Brain pericyte (primary cell): ENCODE data around the gene PIM3.

Source experiments
- DNase-seq: peaks from one replicate; pipeline ENCODE4 v3.0.0-alpha.2; 2012; ENCODE audit warnings: low read depth, low spot score

Gene PIM3

DNA sequence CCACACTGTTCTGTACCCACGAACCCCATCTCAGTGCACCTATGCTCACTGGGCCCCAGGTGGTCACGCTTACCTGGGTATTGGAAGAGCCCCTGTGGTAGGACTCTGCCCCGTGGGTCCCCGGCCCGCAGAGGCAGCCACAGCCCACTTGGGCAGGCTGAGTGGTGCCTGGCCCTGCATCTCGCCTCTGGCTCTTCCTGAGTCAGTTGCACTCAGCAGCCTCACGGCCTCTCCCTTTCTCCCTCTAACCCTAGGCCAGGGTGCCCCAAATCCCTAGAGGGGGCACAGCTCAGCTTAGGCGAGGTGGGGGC lies 32.4 kb upstream of the PIM3 start:
- no peak for DNase-seq

DNA sequence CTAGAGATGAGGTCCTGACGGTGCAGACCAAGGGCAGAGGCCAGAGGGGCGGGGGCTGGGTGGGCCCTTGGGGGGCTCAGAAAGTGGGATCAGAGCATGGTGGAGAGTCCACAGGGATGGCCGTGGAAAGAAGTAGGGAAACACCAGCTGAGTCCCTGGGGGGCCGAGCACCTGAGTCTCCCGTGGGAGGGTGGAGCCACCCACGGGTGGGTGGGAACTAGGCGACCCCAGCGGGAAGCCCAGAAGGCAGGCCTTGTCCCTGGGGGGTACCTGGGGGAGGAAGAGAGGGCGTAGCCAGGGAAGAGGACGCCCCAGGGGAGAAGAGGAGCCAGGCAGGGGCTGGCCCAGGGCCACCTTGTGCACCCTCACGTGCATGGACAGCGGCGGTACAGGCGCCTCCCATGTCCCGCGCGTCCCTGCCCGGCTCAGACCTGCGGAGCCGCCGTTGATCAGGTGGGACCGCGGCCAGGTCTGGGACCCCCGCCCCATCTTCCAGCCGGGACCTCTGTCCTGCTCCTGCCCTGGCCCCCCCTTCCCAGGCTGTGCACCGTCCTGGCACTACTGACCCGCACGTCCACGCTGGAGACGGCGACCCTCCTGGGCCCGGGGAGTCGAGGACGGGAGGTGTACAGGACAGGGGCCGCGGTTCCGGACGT lies 31.9 kb upstream of the PIM3 start:
- DNase-seq: no peak

DNA sequence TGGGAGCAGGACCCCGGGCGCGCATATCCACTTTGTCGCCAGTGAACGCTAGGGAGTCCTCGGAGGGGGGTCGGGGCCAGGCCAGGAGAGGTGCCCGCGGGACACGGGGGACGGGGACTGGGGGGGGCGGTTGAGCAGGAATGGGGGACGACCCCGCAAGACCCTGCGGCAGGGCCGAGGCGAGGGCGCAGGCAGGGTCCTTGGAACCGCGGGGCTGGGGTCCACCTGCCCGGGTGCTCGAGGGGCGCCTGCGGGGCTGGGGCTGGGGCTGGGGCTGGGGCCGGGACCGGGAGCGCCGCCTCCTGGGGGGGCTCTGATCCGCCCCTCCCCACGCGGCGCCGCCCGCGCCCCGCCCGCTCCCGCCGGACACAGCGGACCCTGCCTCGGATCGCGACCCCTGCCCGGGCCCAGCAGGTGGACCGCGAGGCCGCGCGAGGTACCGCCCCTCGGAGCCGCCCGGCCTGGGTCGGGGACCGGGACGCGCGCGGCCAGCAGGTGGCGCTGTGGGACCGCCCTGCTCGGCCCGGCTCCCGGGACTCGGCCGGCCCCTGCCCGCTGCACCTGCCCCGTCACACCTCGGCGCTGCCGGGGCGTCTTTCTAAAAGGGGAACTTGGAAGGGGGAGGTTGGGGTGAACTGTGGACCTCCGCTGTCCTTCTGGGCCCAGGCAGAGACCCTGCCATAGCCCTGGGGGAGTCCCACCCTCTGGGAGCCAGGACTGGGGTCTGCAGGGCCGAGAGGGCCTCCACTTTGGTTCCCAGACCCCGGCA lies 31.2 kb upstream of the PIM3 start:
- no peak for DNase-seq

DNA sequence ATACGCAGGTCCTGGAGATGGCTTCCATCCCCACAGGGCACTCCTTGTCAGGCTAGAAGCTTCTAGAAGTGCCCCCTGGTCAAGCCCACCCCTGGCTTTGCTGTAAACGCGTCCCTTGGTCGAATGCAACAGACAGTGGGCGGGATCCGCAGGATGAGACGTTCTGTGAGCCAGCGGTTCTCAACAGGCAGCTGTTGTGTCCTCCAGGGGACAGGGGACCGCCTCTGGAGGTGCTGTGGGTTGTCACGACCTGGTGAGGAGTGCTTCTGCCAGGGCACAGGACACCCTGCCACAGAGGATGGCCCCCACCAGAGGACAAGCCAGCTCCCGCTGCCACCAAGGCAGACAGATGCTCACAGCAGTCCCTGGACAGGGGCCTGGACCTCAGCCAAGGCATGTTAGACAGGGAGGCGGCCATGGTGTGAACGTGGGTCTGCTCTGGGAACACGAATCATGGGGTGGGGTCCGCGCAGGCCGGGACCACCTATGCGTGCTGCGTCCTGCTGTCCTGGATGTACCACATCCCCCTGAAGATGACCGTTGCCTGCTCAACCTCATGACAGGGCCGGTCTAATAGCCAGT lies 30.5 kb upstream of the PIM3 start:
- DNase-seq: no peak

DNA sequence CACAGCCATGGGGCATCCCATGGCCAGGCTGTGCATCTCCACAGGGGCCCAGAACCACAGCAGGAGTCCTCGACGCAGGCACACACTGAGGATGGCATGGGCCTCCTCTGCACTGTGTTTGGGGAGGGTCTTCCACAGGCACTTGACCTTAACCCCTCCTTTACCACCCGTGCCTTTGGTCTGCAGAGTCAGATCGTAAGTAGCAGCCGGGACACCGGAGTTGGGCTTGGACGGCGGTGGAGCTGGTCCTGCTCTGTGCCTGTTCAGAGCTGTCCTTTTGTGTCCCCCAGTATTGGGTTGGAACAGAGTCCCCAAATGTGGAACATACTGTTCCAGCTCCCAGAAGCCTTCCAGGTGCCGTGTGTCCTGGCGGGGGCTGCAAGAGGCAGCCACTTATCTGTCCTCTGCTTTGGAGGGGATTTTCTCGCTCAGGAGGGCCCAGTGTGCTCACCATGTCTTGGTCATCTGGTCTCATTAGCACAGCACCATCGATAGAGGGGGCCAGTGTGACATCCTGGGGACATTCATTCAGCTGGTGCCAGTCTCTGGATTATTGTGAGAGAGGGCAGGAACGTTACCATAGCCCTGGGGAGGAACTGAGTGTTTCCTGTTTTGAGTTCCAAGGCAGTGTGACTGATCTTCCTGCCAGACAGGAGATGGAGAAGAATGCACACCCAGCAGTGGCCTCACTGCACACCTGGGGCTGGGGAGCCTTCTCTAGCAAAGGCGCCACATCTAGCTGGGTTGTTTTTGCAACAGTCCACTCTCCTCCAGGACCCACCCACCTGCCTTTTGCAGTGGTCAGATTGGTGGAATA lies 29.8 kb upstream of the PIM3 start:
- no peak for DNase-seq

DNA sequence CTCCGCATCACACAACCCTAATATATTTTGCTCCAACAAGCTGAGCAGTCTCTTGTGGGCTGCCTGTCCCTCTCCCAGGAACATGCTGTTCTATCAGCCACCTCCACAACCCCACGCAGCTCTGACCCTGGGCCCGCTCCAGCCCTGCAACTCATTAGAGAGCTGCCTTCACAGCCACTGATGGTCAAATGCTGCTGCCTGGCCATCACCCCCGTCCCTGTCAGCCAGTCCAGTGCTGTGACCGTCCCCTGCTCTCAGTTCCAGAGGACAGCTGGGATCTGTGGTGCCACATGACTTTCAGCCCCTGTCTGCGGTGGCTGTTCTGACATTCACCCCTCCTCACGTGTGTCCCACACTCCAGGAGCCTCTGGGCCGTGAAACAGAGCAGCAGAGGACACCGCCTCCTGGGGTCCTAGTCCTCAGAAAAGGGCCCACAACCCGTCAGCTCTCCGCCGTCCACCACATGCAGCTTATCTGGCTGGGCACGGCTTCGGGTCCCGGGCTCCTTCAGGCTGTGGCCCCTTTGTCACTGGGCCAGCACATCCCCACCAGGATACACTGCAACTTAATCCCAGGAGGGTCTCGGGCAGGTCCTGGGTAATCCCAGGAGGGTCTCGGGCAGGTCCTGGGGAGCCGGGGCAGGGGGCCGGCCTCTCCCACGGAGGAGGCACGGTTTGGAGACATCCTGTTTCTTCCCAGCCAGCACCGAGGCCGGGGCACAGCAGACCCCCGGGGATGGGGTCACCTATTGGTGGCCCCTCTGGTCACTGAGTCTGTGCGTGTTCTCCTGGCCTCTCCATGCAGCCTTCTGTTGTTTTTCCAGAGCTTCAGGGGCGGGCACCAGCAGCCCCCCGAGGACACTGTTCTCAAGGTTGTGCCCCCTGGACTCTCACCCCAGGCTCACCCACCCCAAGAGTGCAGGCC lies 27.1 kb upstream of the PIM3 start:
- DNase-seq: no peak

DNA sequence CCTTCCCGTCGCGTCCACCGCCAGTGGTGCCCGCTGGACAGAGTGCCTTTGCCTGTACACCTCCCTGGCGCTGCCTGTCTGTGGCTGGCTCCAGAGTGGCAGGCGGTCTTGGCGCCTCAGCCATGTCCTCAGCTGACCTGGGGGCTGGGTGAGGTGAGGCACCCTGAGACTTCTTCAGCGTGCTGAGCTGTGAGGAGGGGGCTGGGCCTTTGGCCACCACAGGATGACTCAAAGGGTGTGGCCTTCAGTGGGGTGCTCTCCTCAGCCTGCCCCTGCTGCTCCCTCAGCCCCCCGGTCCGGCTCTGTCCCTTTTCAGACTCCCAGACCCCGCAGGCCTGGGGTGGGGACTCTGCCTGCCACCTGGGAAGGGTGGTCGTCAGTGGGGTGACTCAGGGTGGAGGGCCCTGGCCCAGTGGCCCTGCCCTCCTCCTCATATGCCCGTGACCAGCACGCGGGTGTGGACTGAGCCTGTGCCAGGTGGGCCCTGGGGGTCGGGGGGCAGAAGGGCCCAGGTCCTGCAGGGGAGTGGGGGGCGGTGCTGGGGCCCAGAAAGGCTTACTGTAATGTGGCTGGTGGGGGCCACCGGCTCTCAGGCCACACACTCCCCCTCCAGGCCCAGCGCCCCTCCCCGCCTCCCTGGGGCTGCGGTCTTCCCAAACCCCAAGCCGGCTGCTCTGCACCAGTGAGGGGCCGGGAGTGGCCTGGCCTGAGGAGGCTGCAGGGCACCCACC lies 26.2 kb upstream of the PIM3 start:
- no peak for DNase-seq

DNA sequence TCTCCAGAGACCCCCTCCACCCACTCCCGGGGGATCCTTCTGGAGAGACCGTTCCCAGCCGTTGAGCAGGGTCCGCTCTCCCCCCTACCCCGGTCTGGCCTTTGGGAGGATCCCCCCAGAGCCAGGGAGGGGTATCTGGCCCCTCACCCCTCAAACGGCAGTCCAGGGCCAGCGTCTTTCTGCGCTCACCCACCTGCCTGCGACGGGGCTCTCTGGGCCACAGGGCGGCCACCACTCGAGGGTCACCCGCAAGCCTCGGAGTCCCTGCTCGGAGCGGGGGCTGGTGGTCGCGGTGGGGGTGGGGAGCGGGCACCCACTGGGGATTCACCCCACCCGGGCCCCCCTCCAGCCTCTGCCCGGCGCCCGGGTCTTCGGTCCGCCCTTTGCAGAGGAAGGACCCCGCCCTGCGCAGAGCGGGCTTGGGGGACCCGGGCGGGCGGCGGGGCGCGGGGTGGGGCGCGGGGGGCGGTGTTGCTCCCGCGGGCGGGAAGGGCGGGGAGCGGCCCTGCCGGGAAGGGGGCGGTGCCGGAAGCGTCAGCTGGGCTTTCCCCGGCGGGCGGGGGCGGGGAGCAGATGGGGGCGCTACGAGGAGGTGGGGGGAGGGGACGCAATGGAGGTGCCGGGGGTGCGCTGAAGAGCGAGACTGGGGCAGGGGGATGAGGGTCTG lies 25.5 kb upstream of the PIM3 start:
- no peak for DNase-seq

DNA sequence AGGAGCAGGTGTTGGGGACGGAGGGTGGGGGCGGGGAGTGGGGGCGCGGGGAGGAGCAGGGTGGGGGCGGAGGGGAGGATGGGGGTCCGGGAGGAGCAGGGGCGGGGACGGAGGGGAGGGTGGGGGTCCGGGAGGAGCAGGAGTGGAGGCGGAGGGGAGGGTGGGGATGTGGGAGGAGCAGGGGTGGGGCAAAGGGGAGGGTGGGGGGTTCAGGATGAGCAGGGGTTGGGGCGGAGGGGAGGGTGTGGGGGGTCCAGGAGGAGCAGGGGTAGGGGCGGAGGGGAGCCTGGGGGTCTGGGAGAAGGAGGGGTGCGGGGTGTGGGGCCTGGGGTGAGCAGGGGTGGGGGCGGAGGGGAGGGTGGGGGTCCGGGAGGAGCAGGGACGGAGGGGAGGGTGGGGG lies 25.0 kb upstream of the PIM3 start:
- DNase-seq: no peak

DNA sequence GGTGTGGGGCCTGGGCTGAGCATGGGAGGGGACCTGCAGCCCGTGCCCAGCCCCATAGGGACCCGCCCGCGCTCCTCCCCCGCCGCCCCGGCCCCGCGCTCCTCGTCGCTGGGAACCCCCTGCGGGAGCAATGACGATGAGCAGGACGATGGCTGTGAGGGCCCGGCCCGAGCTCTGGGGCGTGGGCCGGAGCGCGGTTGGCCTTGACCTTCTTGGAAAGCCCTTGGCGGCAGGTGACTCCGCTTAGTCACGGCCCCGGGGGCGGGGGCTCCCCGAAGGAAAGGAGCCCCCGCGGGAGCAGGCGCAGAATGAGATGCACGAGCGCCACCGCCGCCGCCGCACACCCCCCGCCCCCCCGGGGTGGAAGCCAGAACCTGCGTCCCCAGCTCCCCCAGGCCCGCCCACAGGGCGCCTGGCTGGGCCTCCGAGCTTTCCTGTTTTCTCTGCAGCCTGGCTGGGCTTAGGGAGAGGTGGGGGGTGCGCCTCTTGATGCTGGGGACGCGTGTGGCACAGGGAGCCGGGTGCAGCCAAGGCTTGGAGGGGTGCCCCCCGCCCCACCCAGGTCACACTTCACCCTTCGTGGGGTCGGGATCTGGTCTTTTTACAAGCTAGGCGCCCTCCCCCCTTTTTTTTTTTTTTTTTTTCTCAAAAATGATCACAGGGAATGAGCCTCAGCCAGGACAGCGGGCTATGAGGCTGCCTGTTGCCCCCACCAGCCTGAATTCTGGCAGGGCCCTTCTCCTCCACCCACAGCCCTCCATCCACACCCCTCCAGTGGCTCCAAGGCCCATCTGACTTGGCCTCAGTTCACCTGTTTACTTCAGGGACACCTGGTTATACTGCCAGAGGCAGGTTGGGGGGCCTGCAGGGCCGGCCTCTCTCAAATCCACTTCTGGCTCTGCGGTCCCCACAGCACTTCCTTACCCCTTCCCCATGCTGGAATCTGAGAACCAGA lies 24.3 kb upstream of the PIM3 start:
- DNase-seq: no peak

DNA sequence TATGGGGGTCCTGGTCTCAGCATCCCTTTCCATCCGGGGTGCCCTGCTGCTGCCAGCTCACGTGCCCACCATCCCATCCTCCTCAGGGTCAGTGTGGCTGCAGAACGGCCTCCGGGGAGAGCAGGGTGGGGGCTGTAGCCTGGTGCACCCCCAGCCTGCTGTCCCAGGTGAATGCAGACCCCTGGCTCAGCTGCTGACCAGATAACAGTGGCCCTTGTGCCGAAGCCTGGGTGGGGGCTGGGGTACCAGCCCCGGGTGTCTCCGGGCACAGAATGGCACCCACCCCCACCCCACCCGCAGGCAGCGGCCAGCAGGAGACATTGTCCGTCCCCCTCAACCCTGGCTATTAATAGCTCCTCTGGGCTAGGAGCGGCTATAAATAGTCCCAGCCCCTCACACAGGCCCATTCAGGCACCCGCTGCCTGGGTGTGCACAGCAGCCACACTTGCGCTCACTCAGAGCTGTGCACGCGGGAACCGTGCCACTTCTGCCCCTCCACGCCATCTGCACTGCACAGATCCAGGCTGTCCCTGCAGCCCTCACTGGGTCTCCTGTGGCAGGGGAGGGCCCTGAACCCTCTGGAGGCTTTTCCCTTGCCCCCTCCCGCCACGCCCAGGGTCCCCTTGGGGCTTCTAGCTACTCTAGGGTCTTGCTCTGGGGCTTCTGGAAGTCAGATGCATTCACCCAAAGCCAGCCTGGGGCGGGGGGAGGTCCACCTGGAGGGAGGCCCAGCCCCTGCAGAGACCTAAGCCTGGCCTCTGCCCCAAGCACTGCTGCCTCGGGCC lies 23.4 kb upstream of the PIM3 start:
- no peak for DNase-seq

DNA sequence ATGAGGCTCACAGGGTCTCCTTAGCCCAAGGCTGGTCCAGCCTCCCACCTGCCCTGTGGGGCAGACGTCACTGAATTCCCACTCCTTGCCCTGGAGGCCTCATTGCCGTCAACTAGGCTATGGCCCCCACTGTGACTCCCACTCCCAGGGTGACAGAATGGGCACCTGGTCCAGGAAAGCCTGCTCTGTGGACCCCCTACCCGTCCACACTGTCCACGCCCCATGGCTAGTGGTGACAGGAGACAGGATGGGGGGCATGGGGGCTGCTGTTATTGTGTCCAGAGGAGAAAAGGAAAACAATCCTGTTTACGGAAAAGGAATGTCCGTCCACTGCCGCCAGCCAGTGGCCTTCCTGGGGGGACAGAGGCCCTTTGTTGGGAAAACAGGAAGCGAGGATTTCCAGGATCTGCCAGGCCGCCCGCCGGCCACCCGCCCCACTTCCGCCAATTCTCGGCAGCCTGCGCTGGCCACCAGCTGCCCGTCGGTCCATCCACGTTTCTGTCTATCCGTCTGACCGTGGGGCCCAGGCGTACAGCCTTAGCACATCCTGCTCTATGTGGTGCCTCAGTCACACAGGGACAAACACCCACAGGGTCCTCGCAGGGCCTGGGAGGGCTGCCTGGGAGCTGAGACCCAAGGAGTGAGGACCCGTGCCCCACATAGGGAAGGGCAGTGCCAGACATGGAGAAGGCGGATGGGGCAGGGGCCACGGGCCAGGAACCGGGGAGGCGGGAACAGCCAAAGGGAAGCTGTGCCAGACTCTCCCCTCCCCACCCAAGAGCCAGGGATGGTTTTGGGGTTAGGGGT lies 22.6 kb upstream of the PIM3 start:
- DNase-seq: no peak

DNA sequence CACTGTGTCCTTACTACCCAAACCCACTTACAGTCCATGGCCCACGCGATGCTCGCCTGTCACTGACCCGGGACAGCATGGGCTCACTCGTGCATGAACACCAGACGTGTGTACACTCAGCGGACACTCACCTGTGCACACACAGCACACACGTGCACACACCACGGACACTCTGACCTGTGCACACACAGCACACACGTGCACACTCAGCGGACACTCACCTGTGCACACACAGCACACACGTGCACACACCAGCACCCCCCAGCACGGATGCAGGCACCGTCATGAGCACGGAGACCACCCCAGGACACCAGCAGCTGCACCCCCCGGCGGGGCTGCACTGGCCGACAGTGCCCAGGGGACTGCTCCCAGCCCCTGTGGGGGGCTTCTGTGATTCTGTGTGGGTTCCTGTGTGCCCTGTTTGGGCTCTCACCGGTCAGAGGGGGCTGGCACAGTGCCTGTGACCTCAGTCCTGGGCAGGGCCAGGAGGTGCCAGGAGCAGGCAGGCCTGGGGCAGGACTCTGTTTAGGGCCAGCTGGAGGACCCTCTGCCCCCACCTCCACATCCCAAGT lies 21.9 kb upstream of the PIM3 start:
- DNase-seq: no peak

DNA sequence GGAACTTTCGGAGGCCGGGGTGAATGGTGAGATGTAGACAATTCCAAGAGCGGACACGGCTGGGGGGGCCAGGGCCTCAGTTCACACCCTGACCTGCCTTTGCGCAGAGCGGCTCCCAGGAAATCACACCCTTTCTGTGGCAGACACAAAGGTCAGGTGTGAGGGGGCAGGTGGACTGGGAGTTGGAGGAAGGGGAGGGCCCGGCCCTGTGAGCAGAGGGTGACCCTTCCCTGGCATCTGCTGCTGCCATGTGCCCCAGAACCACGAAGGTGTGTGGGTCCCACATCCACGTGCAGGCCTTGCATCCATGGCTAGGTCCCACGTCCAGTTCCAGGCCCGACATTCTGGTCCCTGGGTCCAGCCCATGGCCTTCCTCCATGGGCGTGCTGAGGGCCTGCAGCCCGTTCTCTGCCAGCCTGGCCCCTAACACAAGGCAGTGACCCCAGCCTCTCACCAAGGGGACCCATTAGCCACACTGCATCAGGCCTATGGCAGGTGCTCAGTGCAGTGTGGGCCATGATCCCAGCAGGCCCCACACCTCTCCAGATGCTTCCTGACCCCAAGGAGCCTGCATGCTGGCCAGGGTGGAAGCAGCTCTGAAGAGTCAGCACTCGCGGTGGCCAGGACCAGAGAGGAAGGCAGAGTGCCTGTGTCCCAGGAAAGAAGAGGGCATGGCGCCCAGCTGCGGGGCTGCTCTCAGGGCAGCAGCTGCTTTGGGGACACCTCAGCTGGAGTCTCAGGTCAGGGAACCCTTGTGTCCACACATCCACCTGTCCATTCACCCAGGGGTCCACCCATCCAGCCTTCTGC lies 18.9 kb upstream of the PIM3 start:
- DNase-seq: no peak

DNA sequence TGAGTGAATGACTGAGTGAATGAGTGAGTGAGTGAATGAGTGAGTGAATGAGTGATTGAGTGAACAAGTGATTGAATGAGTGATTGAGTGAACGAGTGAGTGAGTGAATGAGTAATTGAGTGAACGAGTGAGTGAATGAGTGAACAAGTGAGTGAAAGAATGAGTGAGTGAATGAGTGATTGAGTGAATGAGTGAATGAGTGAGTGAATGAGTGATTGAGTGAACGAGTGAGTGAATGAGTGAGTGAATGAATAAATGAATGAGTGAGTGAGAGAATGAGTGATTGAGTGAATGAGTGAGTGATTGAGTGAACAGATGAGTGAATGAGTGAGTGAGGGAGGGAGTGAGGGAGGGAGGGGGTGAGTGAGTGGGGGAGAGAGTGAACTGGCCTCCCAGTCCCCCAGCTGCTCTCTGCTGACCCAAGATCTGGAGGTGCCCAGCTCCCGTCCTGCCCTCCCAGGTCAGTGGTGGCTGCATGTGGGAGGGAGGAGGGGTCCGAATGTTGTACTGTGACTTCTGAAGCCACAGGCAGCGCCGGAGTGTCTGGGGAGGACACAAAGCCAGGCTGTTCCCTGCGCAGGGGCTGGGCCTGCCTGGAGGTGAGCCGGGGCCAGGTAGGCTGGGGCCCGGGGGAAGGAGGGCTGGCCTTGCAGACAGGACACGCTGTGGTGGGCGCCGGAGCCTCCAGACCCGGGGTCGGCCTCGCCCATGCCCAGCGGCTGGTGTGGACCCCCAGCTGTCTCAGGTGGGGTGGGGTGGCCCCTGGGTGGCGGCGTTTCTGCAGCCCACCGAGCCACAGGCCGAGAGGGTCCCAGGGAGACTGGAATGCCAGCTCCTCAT lies 17.8 kb upstream of the PIM3 start:
- no peak for DNase-seq
